HEK293T (cell line): ENCODE results near the gene ELOB.

Source experiments
- CTCF ChIA-PET: fragments of 350-600 bp; formaldehyde crosslinking; extraction: SDS; loops from one replicate; lab custom pipeline; 2021; ENCODE audit warnings: antibody characterized with exemption, inconsistent platforms; lab: Yijun Ruan, JAX
- POLR2A ChIA-PET: fragments of 350-600 bp; formaldehyde crosslinking; extraction: SDS; loops from one replicate; lab custom pipeline; 2020; ENCODE audit warnings: antibody characterized with exemption, inconsistent platforms; lab: Yijun Ruan, JAX
- DNase-seq: peaks from one replicate; pipeline ENCODE4 v3.0.0; 2012; ENCODE audit warnings: mixed read lengths; ENCODE audit errors: extremely low spot score
- ARNT ChIP-seq: fragments of 450-650 bp; IDR thresholded peaks from 2 replicates; pipeline ENCODE4 v1.6.1; 2017; ENCODE audit warnings: mild to moderate bottlenecking
- BHLHE40 ChIP-seq: fragments of 450-650 bp; IDR thresholded peaks from 2 replicates; pipeline ENCODE4 v1.6.1; 2016; ENCODE audit warnings: mild to moderate bottlenecking, moderate library complexity, borderline replicate concordance
- CTBP1 ChIP-seq: fragments of 450-650 bp; IDR thresholded peaks from 2 replicates; pipeline ENCODE4 v1.6.1; 2016; ENCODE audit warnings: borderline replicate concordance
- ELF4 ChIP-seq: fragments of 450-650 bp; IDR thresholded peaks from 2 replicates; pipeline ENCODE4 v1.6.1; 2017; ENCODE audit warnings: antibody characterized with exemption
- FOXA1 ChIP-seq: fragments of 450-650 bp; IDR thresholded peaks from 2 replicates; pipeline ENCODE4 v1.6.1; 2016; ENCODE audit warnings: mild to moderate bottlenecking
- FOXK2 ChIP-seq: fragments of 450-650 bp; IDR thresholded peaks from 2 replicates; pipeline ENCODE4 v1.6.1; 2016; ENCODE audit warnings: mild to moderate bottlenecking
- FOXM1 ChIP-seq: fragments of 450-650 bp; IDR thresholded peaks from 2 replicates; pipeline ENCODE4 v1.6.1; 2017; ENCODE audit warnings: mild to moderate bottlenecking, borderline replicate concordance
- HDGF ChIP-seq: fragments of 450-650 bp; IDR thresholded peaks from 2 replicates; pipeline ENCODE4 v1.6.1; 2017; ENCODE audit warnings: antibody characterized with exemption, borderline replicate concordance
- L3MBTL2 ChIP-seq: fragments of 450-650 bp; conservative IDR thresholded peaks from 2 replicates; pipeline ENCODE4 v1.6.1; 2016; ENCODE audit warnings: mild to moderate bottlenecking
- LEF1 ChIP-seq: fragments of 450-650 bp; IDR thresholded peaks from 2 replicates; pipeline ENCODE4 v1.6.1; 2017; ENCODE audit warnings: mild to moderate bottlenecking, borderline replicate concordance
- NFRKB ChIP-seq: fragments of 450-650 bp; IDR thresholded peaks from 2 replicates; pipeline ENCODE4 v1.6.1; 2016; ENCODE audit warnings: mild to moderate bottlenecking, moderate library complexity
- SP1 ChIP-seq: fragments of 450-650 bp; IDR thresholded peaks from 2 replicates; pipeline ENCODE4 v1.6.1; 2017
- SUZ12 ChIP-seq: fragments of 450-650 bp; IDR thresholded peaks from 2 replicates; pipeline ENCODE4 v1.6.1; 2016; ENCODE audit warnings: mild to moderate bottlenecking
- TARDBP ChIP-seq: fragments of 450-650 bp; IDR thresholded peaks from 2 replicates; pipeline ENCODE4 v1.6.1; 2016
- ZNF384 ChIP-seq: fragments of 450-650 bp; IDR thresholded peaks from 2 replicates; pipeline ENCODE4 v1.6.1; 2016
- TF ChIP-seq, protein P1 (sequence below): fragments of 450-650 bp; IDR thresholded peaks from 2 replicates; pipeline ENCODE4 v1.6.1; 2016

The ELOB gene

DNA sequence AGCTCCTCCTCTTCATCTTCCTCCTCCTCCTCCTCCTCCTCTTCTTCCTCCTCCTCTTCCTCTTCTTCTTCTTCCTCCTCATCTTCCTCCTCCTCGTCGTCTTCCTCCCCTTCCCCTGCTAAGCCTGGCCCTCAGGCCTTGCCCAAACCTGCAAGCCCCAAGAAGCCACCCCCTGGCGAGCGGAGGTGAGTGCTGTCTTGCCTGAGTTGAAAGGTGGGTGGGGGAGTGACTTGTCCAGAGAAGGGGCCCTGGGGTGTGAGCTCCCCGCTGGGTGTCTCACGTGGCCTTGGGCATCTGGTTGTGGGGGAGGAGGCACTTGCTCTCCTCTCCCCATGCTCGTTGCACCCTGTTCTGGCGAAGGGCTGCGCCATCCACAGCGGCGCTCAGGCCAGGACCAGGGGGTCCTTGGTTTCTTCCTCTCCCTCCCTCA, 8.0 kb downstream of the ELOB start:
- ChIA-PET CTCF (no interaction called here), POLR2A (interaction anchor here (0.9 to 4.2 kb wide), 3 partner anchors 9 to 99 kb away, joined by 3 to 31 read pairs (median 23); partner anchors contain the start of genes ELOB and SRRM2)
- no peak for DNase-seq
- TF ChIP-seq SP1 (no peak), LEF1 (no peak), ARNT (no peak), FOXK2 (no peak), ELF4 (no peak), HDGF (no peak), SUZ12 (no peak), BHLHE40 (no peak), L3MBTL2 (no peak), FOXA1 (no peak), NFRKB (no peak), FOXM1 (no peak), TARDBP (no peak), ZNF384 (no peak)
- TF ChIP-seq, protein P1, sequence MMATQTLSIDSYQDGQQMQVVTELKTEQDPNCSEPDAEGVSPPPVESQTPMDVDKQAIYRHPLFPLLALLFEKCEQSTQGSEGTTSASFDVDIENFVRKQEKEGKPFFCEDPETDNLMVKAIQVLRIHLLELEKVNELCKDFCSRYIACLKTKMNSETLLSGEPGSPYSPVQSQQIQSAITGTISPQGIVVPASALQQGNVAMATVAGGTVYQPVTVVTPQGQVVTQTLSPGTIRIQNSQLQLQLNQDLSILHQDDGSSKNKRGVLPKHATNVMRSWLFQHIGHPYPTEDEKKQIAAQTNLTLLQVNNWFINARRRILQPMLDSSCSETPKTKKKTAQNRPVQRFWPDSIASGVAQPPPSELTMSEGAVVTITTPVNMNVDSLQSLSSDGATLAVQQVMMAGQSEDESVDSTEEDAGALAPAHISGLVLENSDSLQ: no peak

DNA sequence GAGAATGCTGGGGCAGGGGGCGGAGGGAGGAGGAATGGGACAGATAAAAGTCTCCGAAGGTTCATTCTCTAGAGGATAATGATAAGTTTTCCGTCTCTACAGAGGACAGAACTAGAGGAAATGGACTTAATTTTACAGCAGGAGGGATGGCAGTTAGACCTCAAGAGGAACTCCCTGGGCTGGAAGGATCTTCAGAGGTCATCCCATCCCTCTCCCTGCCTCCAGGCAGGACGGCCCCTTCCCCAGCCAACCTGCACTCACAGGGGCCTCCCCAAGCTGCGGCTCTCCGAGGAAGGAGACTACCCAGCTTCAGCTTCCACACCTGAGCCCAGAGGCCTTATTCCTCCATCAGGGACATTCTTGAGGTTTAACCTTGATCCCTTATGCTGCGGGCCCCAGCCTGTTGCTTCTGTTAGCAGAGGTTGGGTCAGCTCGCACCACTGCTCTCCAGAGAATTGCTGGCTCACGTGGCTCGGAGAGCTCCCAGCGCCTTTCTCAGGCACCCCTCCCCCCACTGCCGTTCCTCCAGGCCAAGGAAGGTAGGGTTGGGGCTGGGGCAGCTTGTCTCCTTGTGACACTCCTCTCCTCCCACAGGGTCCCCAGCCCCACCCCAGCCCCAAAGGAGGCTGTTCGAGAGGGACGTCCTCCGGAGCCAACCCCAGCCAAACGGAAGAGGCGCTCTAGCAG, 8.5 kb downstream of the ELOB start:
- ChIA-PET CTCF (no interaction called here), POLR2A (interaction anchor here (0.9 to 4.2 kb wide), 3 partner anchors 10 to 100 kb away, joined by 3 to 31 read pairs (median 23); partner anchors contain the start of genes ELOB and SRRM2)

DNA sequence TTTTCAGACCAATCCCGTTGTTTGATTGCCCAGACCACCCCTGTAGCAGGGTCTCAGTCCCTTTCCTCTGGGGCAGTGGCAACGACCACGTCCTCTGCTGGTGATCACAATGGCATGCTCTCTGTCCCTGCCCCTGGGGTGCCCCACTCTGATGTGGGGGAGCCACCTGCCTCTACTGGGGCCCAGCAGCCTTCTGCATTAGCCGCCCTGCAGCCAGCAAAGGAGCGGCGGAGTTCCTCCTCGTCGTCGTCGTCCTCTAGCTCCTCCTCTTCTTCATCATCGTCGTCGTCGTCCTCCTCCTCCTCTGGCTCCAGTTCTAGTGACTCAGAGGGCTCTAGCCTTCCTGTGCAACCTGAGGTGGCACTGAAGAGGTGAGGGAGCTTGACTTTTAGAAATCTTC, 9.2 kb downstream of the ELOB start:
- ChIA-PET POLR2A (interaction anchor here (3.7 to 4.2 kb wide), 2 partner anchors 11 to 16 kb away, joined by 23 to 31 read pairs; partner anchors contain the start of genes ELOB and SRRM2), CTCF (interaction anchor here (0.6 kb wide), 1 partner anchor 71 kb away, joined by 3 read pairs; no protein-coding TSS in a partner anchor)
- no peak for DNase-seq
- TF ChIP-seq HDGF (no peak), SUZ12 (no peak), FOXM1 (no peak), FOXK2 (no peak)

More for the DNA sequence above, 8.5 kb downstream of the ELOB start:
- no peak for DNase-seq
- TF ChIP-seq NFRKB (no peak), CTBP1 (no peak), ZNF384 (no peak), HDGF (no peak), FOXK2 (no peak), SP1 (no peak), BHLHE40 (no peak), ARNT (no peak), L3MBTL2 (no peak), TARDBP (no peak), SUZ12 (no peak), ELF4 (no peak), LEF1 (no peak), FOXA1 (no peak)
- TF ChIP-seq, protein P1: no peak

DNA sequence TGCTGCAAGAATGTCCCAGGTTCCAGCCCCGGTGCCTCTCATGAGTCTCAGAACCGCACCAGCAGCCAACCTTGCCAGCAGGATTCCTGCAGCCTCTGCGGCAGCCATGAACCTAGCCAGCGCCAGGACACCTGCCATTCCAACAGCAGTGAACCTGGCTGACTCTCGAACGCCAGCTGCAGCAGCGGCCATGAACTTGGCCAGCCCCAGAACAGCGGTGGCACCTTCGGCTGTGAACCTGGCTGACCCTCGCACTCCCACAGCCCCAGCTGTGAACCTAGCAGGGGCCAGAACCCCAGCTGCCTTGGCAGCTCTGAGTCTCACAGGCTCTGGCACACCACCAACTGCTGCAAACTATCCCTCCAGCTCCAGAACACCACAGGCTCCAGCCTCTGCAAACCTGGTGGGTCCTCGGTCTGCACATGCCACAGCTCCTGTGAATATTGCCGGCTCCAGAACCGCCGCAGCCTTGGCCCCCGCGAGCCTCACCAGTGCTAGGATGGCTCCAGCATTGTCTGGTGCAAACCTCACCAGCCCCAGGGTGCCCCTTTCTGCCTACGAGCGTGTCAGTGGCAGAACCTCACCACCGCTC, 9.8 kb downstream of the ELOB start:
- DNase-seq: no peak
- POLR2A ChIA-PET: interaction anchor here (3.7 to 4.2 kb wide), 2 partner anchors 11 to 15 kb away, joined by 23 to 31 read pairs; partner anchors contain the start of genes ELOB and SRRM2
- CTCF ChIA-PET: interaction anchor here (0.6 kb wide), 1 partner anchor 72 kb away, joined by 3 read pairs; no protein-coding TSS in a partner anchor
- no peak for TF ChIP-seq LEF1
- TF ChIP-seq TARDBP: no peak
- TF ChIP-seq CTBP1: no peak
- no peak for TF ChIP-seq NFRKB
- no peak for TF ChIP-seq BHLHE40
- no peak for TF ChIP-seq FOXK2
- TF ChIP-seq ZNF384: no peak
- TF ChIP-seq ELF4: no peak
- no peak for TF ChIP-seq L3MBTL2
- no peak for TF ChIP-seq SP1
- no peak for TF ChIP-seq HDGF
- TF ChIP-seq, protein P1: no peak
- TF ChIP-seq SUZ12: no peak
- TF ChIP-seq FOXM1: no peak
- TF ChIP-seq ARNT: no peak
- TF ChIP-seq FOXA1: no peak

DNA sequence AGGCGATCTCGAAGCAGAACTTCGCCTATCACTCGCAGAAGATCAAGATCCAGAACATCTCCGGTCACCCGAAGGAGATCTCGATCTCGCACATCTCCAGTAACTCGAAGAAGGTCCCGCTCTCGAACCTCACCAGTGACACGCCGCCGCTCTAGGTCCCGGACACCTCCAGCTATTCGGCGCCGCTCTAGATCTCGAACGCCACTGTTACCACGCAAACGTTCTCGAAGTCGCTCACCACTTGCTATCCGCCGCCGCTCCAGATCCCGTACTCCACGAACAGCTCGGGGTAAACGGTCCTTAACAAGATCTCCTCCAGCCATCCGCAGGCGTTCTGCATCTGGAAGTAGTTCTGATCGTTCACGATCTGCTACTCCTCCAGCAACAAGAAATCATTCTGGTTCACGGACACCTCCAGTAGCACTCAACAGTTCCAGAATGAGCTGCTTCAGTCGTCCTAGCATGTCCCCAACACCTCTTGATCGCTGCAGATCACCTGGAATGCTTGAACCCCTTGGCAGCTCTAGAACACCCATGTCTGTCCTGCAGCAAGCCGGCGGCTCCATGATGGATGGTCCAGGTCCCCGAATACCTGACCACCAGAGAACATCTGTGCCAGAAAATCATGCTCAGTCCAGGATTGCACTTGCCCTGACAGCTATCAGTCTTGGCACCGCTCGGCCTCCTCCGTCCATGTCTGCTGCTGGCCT, 10.5 kb downstream of the ELOB start:
- POLR2A ChIA-PET: interaction anchor here (4.2 kb wide), 1 partner anchor 12 kb away, joined by 23 read pairs; the partner anchor contains the start of gene ELOB
- no peak for DNase-seq
- CTCF ChIA-PET: no interaction called here
- no peak for TF ChIP-seq ELF4
- no peak for TF ChIP-seq FOXK2
- TF ChIP-seq CTBP1: no peak
- TF ChIP-seq ZNF384: no peak
- no peak for TF ChIP-seq FOXM1
- TF ChIP-seq L3MBTL2: no peak
- TF ChIP-seq TARDBP: no peak
- TF ChIP-seq HDGF: no peak
